Left lung (tissue), 10 donors: ENCODE data around the gene EEPD1. TPM values are rescaled to one million over a fixed set of nuclear protein-coding genes. Genes with fewer than 3 reads are reported as not detected.
"Not testable (repeated sequence)": the region's sequence is repeated elsewhere in the genome, so short reads cannot be mapped to it uniquely, and the experiment has no call there.

Source experiments
- ATAC-seq: fragments of 200-7000 bp; cut with Tn5 transposase; one replicate; pipeline ENCODE4 v1.9.1; 2020; ENCODE audit warnings: moderate library complexity
- DNase-seq, 4 donors: peaks; one replicate each; pipeline ENCODE4 v3.0.0-alpha.2; 2013 to 2020
- H3K27ac ChIP-seq, 2 donors: fragments of 200-600 bp; sonication (generic) in 1 of 2; one replicate each; pipeline versions ENCODE4 v1.5.0 to v1.8.0; 2020 to 2021
- H3K27me3 ChIP-seq, 2 donors: fragments of 200-600 bp; sonication (generic) in 1 of 2; one replicate each; pipeline versions ENCODE4 v1.5.0 to v1.8.0; 2020 to 2021
- H3K36me3 ChIP-seq, 2 donors: fragments of 200-600 bp; sonication (generic) in 1 of 2; one replicate each; pipeline versions ENCODE4 v1.5.0 to v1.8.0; 2020 to 2021
- H3K4me1 ChIP-seq, 2 donors: fragments of 200-600 bp; one replicate each; pipeline ENCODE4 v1.8.0; 2021
- H3K4me3 ChIP-seq, 2 donors: fragments of 200-600 bp; sonication (generic) in 1 of 2; one replicate each; pipeline versions ENCODE4 v1.5.0 to v1.8.0; 2020 to 2021; ENCODE audit warnings: mild to moderate bottlenecking in 1 of 2
- H3K9me3 ChIP-seq, 2 donors: fragments of 200-600 bp; sonication (generic) in 1 of 2; one replicate each; pipeline versions ENCODE4 v1.5.0 to v1.8.0; 2020 to 2021
- intact Hi-C, 2 donors: fragments of 100-400 bp; cut with DNase I; formaldehyde crosslinking; loops; one replicate each; pipeline versions ENCODE4 v1.11.2 to v1.14.2; 2022
- polyA plus RNA-seq, 6 donors: library from polyadenylated mRNA; unstranded; fragments of 120-200 nt; gene quantifications; one replicate each; pipeline ENCODE4 v1.2.1, GENCODE V29; 2013; ENCODE audit not compliant: insufficient read length in 6 of 6
- total RNA-seq, 2 donors: library from RNA; stranded (reverse); fragmentation: NEBNext Ultra II Directional; extraction: Animal tissue kit (Norgen Biotek cat#: 25700); gene quantifications; one replicate each; pipeline ENCODE4 v1.2.1, GENCODE V29; 2021
- TF ChIP-seq, protein P1 (sequence below), 2 donors: fragments of 200-600 bp; sonication (generic) in 1 of 2; IDR thresholded peaks; one replicate each; pipeline versions ENCODE4 v1.5.0 to v1.8.0; 2021; ENCODE audit warnings: antibody characterized with exemption in 2 of 2
- donor health status: DM: no; HTN: yes; CAD: no.
- donor health status: DM: no; HTN: no; CAD: no.

Gene EEPD1
- total and polyA plus RNA-seq, 8 donors, result 7.8 to 22.8 (median 19.0) TPM

- Histone ChIP-seq H3K27ac (peak overlapping the region; percentile 1 to 34), H3K9me3 (no peaks in the 10 kb centered on the region), H3K4me1 (peaks cover 13 to 53% of the 10 kb centered on the region in 2 donors), H3K4me3 (no peak overlapping the region), H3K36me3 (no peaks in the 10 kb centered on the region), H3K27me3 (no peaks in the 10 kb centered on the region)
- DNase-seq, result no peak
- intact Hi-C loops, result no loop called here
- no peak for ATAC-seq
- TF ChIP-seq, protein P1, sequence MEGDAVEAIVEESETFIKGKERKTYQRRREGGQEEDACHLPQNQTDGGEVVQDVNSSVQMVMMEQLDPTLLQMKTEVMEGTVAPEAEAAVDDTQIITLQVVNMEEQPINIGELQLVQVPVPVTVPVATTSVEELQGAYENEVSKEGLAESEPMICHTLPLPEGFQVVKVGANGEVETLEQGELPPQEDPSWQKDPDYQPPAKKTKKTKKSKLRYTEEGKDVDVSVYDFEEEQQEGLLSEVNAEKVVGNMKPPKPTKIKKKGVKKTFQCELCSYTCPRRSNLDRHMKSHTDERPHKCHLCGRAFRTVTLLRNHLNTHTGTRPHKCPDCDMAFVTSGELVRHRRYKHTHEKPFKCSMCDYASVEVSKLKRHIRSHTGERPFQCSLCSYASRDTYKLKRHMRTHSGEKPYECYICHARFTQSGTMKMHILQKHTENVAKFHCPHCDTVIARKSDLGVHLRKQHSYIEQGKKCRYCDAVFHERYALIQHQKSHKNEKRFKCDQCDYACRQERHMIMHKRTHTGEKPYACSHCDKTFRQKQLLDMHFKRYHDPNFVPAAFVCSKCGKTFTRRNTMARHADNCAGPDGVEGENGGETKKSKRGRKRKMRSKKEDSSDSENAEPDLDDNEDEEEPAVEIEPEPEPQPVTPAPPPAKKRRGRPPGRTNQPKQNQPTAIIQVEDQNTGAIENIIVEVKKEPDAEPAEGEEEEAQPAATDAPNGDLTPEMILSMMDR (IDR thresholded peaks at IDR 0.05), result no peak
These were observed 36.5 kb upstream of the EEPD1 start for GRCh38 chr7:36116347-36117202.

- H3K36me3 ChIP-seq, result no peaks in the 10 kb centered on the region
- intact Hi-C loops, result no loop called here
- ATAC-seq, result no peak
- no peak for DNase-seq
- H3K27ac ChIP-seq, result no peak overlapping the region
- no peaks in the 10 kb centered on the region for H3K9me3 ChIP-seq
- no peak overlapping the region for H3K4me3 ChIP-seq
- no peaks in the 10 kb centered on the region for H3K27me3 ChIP-seq
- TF ChIP-seq, protein P1 (IDR thresholded peaks at IDR 0.05), result no peak
- H3K4me1 ChIP-seq, result peaks cover 13 to 53% of the 10 kb centered on the region in 2 donors
These were observed 35.7 kb upstream of the EEPD1 start for GRCh38 chr7:36117203-36117840.

DNA sequence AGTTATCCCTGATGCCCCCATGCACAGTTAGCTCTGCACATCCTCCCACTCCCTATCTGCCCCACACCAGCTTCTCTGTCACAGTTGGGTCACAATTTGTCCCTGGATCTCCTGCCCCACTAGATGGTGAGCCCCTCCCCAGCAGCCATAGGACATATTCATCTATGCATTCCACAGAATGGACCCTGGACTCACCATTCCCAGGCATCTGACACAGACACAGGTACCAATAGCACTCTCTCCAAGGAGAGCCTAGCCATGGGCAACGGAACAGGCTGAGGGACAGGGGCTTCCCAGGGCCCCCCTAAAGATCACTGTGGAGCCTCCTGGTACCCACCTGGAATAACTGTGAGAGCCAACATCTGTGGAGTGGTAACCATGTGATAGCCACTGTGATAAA lies 34.7 kb upstream of the EEPD1 start:
- no peak for DNase-seq

DNA sequence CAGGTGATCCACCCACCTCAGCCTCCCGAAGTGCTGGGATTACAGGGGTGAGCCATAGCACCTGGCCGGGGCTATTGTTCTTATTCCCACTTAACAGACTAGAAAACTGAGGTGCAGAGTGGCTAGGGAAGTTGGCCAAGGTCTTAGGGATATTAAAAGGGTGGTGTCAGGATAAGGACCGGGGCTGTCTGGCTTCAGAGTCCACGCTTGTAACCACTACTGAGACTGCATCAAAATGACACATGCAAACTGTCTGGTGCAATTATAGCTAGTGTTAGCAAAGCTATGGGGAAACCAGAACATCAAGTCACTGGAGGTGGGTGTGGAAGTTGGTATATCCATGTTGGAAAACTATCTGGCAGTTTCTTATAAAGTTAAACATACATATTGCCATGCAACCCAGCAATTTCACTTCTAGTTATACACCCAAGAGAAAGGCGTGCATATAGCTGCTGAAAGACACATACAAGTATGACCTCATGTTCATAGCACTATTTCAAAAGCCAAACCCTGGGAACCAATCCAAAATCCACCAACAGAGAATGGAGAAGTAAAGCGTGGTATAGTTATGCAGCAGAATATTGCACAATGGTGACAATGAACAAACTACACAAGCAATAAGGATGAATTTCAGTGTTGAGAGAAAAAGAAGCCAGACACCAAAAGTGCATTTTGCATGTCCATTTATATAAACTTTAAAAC lies 33.9 kb upstream of the EEPD1 start:
- no peaks in the 10 kb centered on the region for H3K36me3 ChIP-seq
- no peaks in the 10 kb centered on the region for H3K27me3 ChIP-seq
- intact Hi-C loops, result no loop called here
- TF ChIP-seq, protein P1 (IDR thresholded peaks at IDR 0.05), result no peak
- no peak overlapping the region for H3K4me3 ChIP-seq
- DNase-seq (peak in 2 of 4 donors; percentile 58 to 77), ATAC-seq (peak; percentile 83)
- H3K27ac ChIP-seq, result peak overlapping the region in 1 of 2 donors; percentile 66
- H3K9me3 ChIP-seq, result no peaks in the 10 kb centered on the region
- peaks cover 13 to 53% of the 10 kb centered on the region in 2 donors for H3K4me1 ChIP-seq

More for the DNA sequence above, 34.7 kb upstream of the EEPD1 start:
- Histone ChIP-seq H3K4me3 (no peak overlapping the region), H3K4me1 (peaks cover 13 to 53% of the 10 kb centered on the region in 2 donors), H3K9me3 (no peaks in the 10 kb centered on the region), H3K27ac (no peak overlapping the region), H3K36me3 (no peaks in the 10 kb centered on the region), H3K27me3 (no peaks in the 10 kb centered on the region)
- TF ChIP-seq, protein P1 (IDR thresholded peaks at IDR 0.05), result no peak
- intact Hi-C loops, result no loop called here
- ATAC-seq, result no peak

DNA sequence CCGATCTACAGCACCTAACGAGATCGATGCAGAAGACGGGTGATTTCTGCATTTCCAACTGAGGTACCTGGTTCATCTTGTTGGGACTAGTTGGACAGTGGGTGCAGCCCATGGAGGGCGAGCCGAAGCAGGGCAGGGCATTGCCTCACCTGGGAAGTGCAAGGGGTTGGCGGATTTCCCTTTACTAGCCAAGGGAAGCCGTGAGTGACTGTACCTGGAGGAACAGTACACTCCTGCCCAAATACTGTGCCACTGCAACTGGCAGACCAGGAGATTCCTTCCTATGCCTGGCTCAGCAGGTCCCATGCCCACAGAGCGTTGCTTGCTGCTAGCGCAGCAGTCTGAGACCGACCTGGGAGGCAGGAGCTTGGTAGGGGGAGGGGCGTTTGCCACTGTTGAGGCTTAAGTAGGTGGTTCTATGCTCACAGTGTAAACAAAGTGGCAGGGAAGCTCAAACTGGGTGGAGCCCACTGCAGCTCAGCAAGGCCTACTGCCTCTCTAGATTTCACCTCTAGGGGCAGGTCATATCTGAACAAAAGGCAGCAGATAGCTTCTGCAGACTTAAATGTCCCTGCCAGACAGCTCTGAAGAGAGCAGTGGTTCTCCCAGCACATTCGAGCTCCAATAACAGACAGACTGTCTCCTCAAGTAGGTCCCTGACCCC lies 32.9 kb upstream of the EEPD1 start:
- Histone ChIP-seq H3K27ac (peak overlapping the region in 1 of 2 donors; percentile 66), H3K4me1 (peaks cover 13 to 51% of the 10 kb centered on the region in 2 donors)
- H3K4me3 ChIP-seq, DNase-seq, ATAC-seq, H3K36me3 ChIP-seq, H3K27me3 ChIP-seq, H3K9me3 ChIP-seq, intact Hi-C loops: not testable (repeated sequence)

GRCh38 chr7:36125630-36126029 lies 27.4 kb upstream of the EEPD1 start:
- H3K4me1 ChIP-seq, result peaks cover 0 to 11% of the 10 kb centered on the region in 2 donors
- ATAC-seq, intact Hi-C loops, H3K4me3 ChIP-seq, H3K9me3 ChIP-seq, H3K27ac ChIP-seq, H3K36me3 ChIP-seq, DNase-seq, H3K27me3 ChIP-seq: not testable (repeated sequence)
